IMR-90 (cell line): ENCODE results near the gene DYRK1B. TPM values are rescaled to one million over a fixed set of nuclear protein-coding genes. Genes with fewer than 3 reads are reported as not detected.

Experiments
- ATAC-seq: fragments of 200-7000 bp; cut with Tn5 transposase; 2 replicates; pipeline ENCODE4 v1.9.1; 2020; ENCODE audit warnings: low read depth, mild to moderate bottlenecking, moderate library complexity
- BruUV-seq: library from RNA; stranded (reverse); fragments of 400-500 nt; replicated peaks from 2 replicates; lab custom pipeline; 2021; lab: Mats Ljungman, UMichigan
- CTCF ChIA-PET: fragments of 300-600 bp; formaldehyde crosslinking; extraction: SDS; loops from one replicate; lab custom pipeline; 2021; ENCODE audit warnings: antibody characterized with exemption; lab: Yijun Ruan, JAX
- POLR2A ChIA-PET: fragments of 300-600 bp; sonication (Branson Sonifier 250); formaldehyde crosslinking; loops from one replicate; lab custom pipeline; 2022; ENCODE audit warnings: antibody characterized with exemption; ENCODE audit not compliant: unreplicated experiment; lab: Charles Lee
- DNase-seq: peaks from one replicate; pipeline ENCODE4 v3.0.0; 2013
- H2AFZ ChIP-seq: replicated peaks from 2 replicates; pipeline ENCODE3; 2013; ENCODE audit warnings: low read length, mild to moderate bottlenecking; ENCODE audit not compliant: poor library complexity
- H2AK5ac ChIP-seq: 2 replicates; pipeline ENCODE4 v1.6.1; 2013; ENCODE audit warnings: low read depth, low read length, inconsistent platforms
- H2AK9ac ChIP-seq: replicated peaks from 2 replicates; pipeline ENCODE3; 2013; ENCODE audit warnings: mild to moderate bottlenecking, low read depth, low read length, moderate library complexity; ENCODE audit not compliant: poor library complexity
- H2BK120ac ChIP-seq: 2 replicates; pipeline ENCODE4 v1.6.1; 2013; ENCODE audit warnings: low read depth, low read length, inconsistent platforms
- H2BK15ac ChIP-seq: 3 replicates; pipeline ENCODE4 v1.6.1; 2013; ENCODE audit warnings: low read depth, low read length, inconsistent platforms
- H2BK20ac ChIP-seq: 2 replicates; pipeline ENCODE4 v1.6.1; 2013; ENCODE audit warnings: low read depth, mild to moderate bottlenecking, inconsistent platforms, low read length, moderate library complexity
- H2BK5ac ChIP-seq: 2 replicates; pipeline ENCODE4 v1.6.1; 2013; ENCODE audit warnings: mild to moderate bottlenecking, low read depth, low read length, inconsistent platforms; ENCODE audit not compliant: poor library complexity, severe bottlenecking
- H3K14ac ChIP-seq: replicated peaks from 2 replicates; pipeline ENCODE4 v1.6.1; 2013; ENCODE audit warnings: low read depth, low read length, inconsistent platforms
- H3K18ac ChIP-seq: 2 replicates; pipeline ENCODE4 v1.6.1; 2013; ENCODE audit warnings: low read depth, low read length, control low read depth
- H3K23ac ChIP-seq: 2 replicates; pipeline ENCODE4 v1.6.1; 2013; ENCODE audit warnings: low read depth, low read length, inconsistent platforms
- H3K27ac ChIP-seq: 2 replicates; pipeline ENCODE4 v1.5.1; 2013; ENCODE audit warnings: mild to moderate bottlenecking, control low read depth, low read length; ENCODE audit not compliant: insufficient read depth
- H3K27me3 ChIP-seq: 2 replicates; pipeline ENCODE4 v1.6.1; 2013; ENCODE audit warnings: low read length; ENCODE audit not compliant: control insufficient read depth, insufficient read depth
- H3K36me3 ChIP-seq: 2 replicates; pipeline ENCODE4 v1.6.1; 2013; ENCODE audit warnings: low read length, mixed read lengths; ENCODE audit not compliant: control insufficient read depth, insufficient read depth
- H3K4ac ChIP-seq: 2 replicates; pipeline ENCODE4 v1.6.1; 2013; ENCODE audit warnings: low read depth, low read length, inconsistent platforms
- H3K4me1 ChIP-seq: 2 replicates; pipeline ENCODE4 v1.6.1; 2013; ENCODE audit warnings: low read length, mixed read lengths; ENCODE audit not compliant: control insufficient read depth, insufficient read depth
- H3K4me2 ChIP-seq: 2 replicates; pipeline ENCODE4 v1.6.1; 2013; ENCODE audit warnings: low read depth, mild to moderate bottlenecking, control low read depth, low read length, moderate library complexity
- H3K4me3 ChIP-seq: 2 replicates; pipeline ENCODE4 v1.5.1; 2013; ENCODE audit warnings: low read depth, mild to moderate bottlenecking, control low read depth, low read length, moderate library complexity; ENCODE audit not compliant: insufficient read depth
- H3K56ac ChIP-seq: 2 replicates; pipeline ENCODE4 v1.6.1; 2013; ENCODE audit warnings: low read length, inconsistent platforms; ENCODE audit not compliant: insufficient read depth; ENCODE audit errors: extremely low read depth
- H3K79me1 ChIP-seq, 2 experiments: 2 replicates each; pipeline ENCODE4 v1.6.1; 2013; ENCODE audit warnings: low read length in 2 of 2, inconsistent platforms in 1 of 2, low read depth in 1 of 2
- H3K9ac ChIP-seq: 2 replicates; pipeline ENCODE4 v1.6.1; 2013; ENCODE audit warnings: low read depth, low read length, control low read depth
- H3K9me1 ChIP-seq: 2 replicates; pipeline ENCODE4 v1.6.1; 2013; ENCODE audit warnings: low read length, inconsistent platforms; ENCODE audit not compliant: insufficient read depth
- H3K9me3 ChIP-seq: 2 replicates; pipeline ENCODE4 v1.6.1; 2013; ENCODE audit warnings: low read length; ENCODE audit not compliant: control insufficient read depth, insufficient read depth
- H4K20me1 ChIP-seq: 2 replicates; pipeline ENCODE4 v1.6.1; 2013; ENCODE audit warnings: low read length, inconsistent platforms; ENCODE audit not compliant: insufficient read depth
- H4K5ac ChIP-seq: 2 replicates; pipeline ENCODE4 v1.6.1; 2013; ENCODE audit warnings: mild to moderate bottlenecking, low read depth, low read length, control low read depth
- H4K8ac ChIP-seq, 2 experiments: 2 replicates each; pipeline ENCODE4 v1.6.1; 2013; ENCODE audit warnings: low read depth in 2 of 2, low read length in 2 of 2, control low read depth in 1 of 2, inconsistent platforms in 1 of 2
- H4K91ac ChIP-seq: 2 replicates; pipeline ENCODE4 v1.6.1; 2013; ENCODE audit warnings: low read depth, low read length, inconsistent platforms; ENCODE audit not compliant: insufficient read depth
- BHLHE40 ChIP-seq: fragments of 150-350 bp; IDR thresholded peaks from 2 replicates; pipeline ENCODE4 v1.6.1; 2016; ENCODE audit warnings: mild to moderate bottlenecking, low read depth, low read length
- CEBPB ChIP-seq: IDR thresholded peaks from 2 replicates; pipeline ENCODE4 v1.6.1; 2012; ENCODE audit warnings: low read depth, low read length, improper control_type of control experiment
- CHD1 ChIP-seq: IDR thresholded peaks from 2 replicates; pipeline ENCODE4 v1.6.1; 2012; ENCODE audit warnings: low read depth, low read length, improper control_type of control experiment
- CTCF ChIP-seq: conservative IDR thresholded peaks from 2 replicates; pipeline ENCODE4 v1.5.1; 2012; ENCODE audit warnings: mild to moderate bottlenecking, low read depth, low read length, improper control_type of control experiment
- ELK1 ChIP-seq: fragments of 150-350 bp; IDR thresholded peaks from 2 replicates; pipeline ENCODE4 v1.6.1; 2016; ENCODE audit warnings: low read depth, mild to moderate bottlenecking, low read length, moderate library complexity, borderline replicate concordance
- FOS ChIP-seq: fragments of 150-350 bp; IDR thresholded peaks from 2 replicates; pipeline ENCODE4 v1.6.1; 2016; ENCODE audit warnings: low read depth, low read length
- MAFK ChIP-seq: IDR thresholded peaks from 2 replicates; pipeline ENCODE4 v1.6.1; 2012; ENCODE audit warnings: low read depth, low read length, improper control_type of control experiment
- MAZ ChIP-seq: IDR thresholded peaks from 2 replicates; pipeline ENCODE4 v1.6.1; 2012; ENCODE audit warnings: low read depth, mild to moderate bottlenecking, low read length, improper control_type of control experiment, moderate library complexity, borderline replicate concordance
- MXI1 ChIP-seq: IDR thresholded peaks from 2 replicates; pipeline ENCODE4 v1.6.1; 2012; ENCODE audit warnings: low read depth, mild to moderate bottlenecking, low read length, moderate library complexity, borderline replicate concordance
- NFE2L2 ChIP-seq: fragments of 150-350 bp; IDR thresholded peaks from 2 replicates; pipeline ENCODE4 v1.6.1; 2016; ENCODE audit warnings: low read depth, mild to moderate bottlenecking, low read length
- POLR2A ChIP-seq: IDR thresholded peaks from 2 replicates; pipeline ENCODE4 v1.6.1; 2012; ENCODE audit warnings: mild to moderate bottlenecking, low read depth, low read length
- RAD21 ChIP-seq: IDR thresholded peaks from 2 replicates; pipeline ENCODE4 v1.6.1; 2012; ENCODE audit warnings: low read length, improper control_type of control experiment
- RCOR1 ChIP-seq: IDR thresholded peaks from 2 replicates; pipeline ENCODE4 v1.6.1; 2012; ENCODE audit warnings: mild to moderate bottlenecking, low read length, improper control_type of control experiment; ENCODE audit not compliant: insufficient replicate concordance
- RFX5 ChIP-seq: IDR thresholded peaks from 2 replicates; pipeline ENCODE4 v1.8.0; 2012; ENCODE audit warnings: low read depth, mild to moderate bottlenecking, low read length, moderate library complexity
- SMC3 ChIP-seq: fragments of 150-350 bp; IDR thresholded peaks from 2 replicates; pipeline ENCODE4 v1.6.1; 2016; ENCODE audit warnings: low read depth, mild to moderate bottlenecking, antibody characterized with exemption, low read length, moderate library complexity
- USF2 ChIP-seq: fragments of 150-350 bp; IDR thresholded peaks from 2 replicates; pipeline ENCODE4 v1.6.1; 2017; ENCODE audit warnings: mild to moderate bottlenecking, antibody characterized with exemption, low read length, low read depth
- dilution Hi-C: fragments of 300-500 bp; cut with HindIII; formaldehyde crosslinking; loops from one replicate; pipeline ENCODE4 v1.14.3; 2018; ENCODE audit warnings: low sequenced_read_pairs; ENCODE audit not compliant: unreplicated experiment
- in situ Hi-C: fragments of 300-500 bp; cut with MboI; formaldehyde crosslinking; loops from 3 replicates; pipeline ENCODE4 v1.14.3; 2019; ENCODE audit warnings: low sequenced_read_pairs, inconsistent platforms, mixed read lengths
- intact Hi-C: fragments of 100-400 bp; cut with micrococcal nuclease; formaldehyde crosslinking; loops from 2 replicates; pipeline ENCODE4 v1.10.0; 2022
- polyA plus RNA-seq, 3 experiments: library from polyadenylated mRNA; depleted of rRNA; stranded (reverse); fragments of >200 nt; gene quantifications; 2 replicates each; pipeline ENCODE4 v1.2.3, GENCODE V29; 2012; ENCODE audit warnings: low replicate concordance in 1 of 3
- total RNA-seq: library from RNA; depleted of rRNA; stranded (reverse); fragments of >200 nt; gene quantifications from 2 replicates; pipeline ENCODE4 v1.2.3, GENCODE V29; 2012

The DYRK1B gene
- total and polyA plus RNA-seq, 2 of the 4 experiments (the other 2 are of a cell fraction), result 2.7 to 11.4 TPM

- Histone ChIP-seq H4K8ac (no peak overlapping the region), H2AK5ac (no peak overlapping the region), H2BK5ac (no peak overlapping the region), H3K9me1 (no peaks in the 10 kb centered on the region), H3K79me1 (no peaks in the 10 kb centered on the region), H3K27me3 (peaks cover 4% of the 10 kb centered on the region), H2AFZ (no peak overlapping the region), H3K4ac (no peak overlapping the region), H3K4me3 (no peak overlapping the region), H4K20me1 (no peaks in the 10 kb centered on the region), H3K9me3 (peaks cover 3% of the 10 kb centered on the region), H3K23ac (no peak overlapping the region), H2BK15ac (no peak overlapping the region), H3K18ac (no peak overlapping the region), H3K4me2 (no peak overlapping the region), H2AK9ac (no peak overlapping the region), H4K5ac (no peak overlapping the region), H3K9ac (no peak overlapping the region), H3K36me3 (no peaks in the 10 kb centered on the region), H3K27ac (no peak overlapping the region), H4K91ac (no peak overlapping the region), H3K14ac (no peak overlapping the region), H3K56ac (no peak overlapping the region), H3K4me1 (no peaks in the 10 kb centered on the region), H2BK120ac (no peak overlapping the region), H2BK20ac (no peak overlapping the region)
- ChIA-PET CTCF (no interaction called here), POLR2A (interaction anchor here (0.5 kb wide), 1 partner anchor 213 kb away, joined by 3 read pairs; no protein-coding TSS in a partner anchor)
- ATAC-seq (no peak), DNase-seq (no peak)
- TF ChIP-seq MAZ, result no peak
- no peak for TF ChIP-seq FOS
- TF ChIP-seq RAD21, result no peak
- TF ChIP-seq RCOR1, result no peak
- TF ChIP-seq BHLHE40, result no peak
- no peak for TF ChIP-seq SMC3
- TF ChIP-seq RFX5, result no peak
- no peak for TF ChIP-seq CHD1
- no peak for TF ChIP-seq MAFK
- TF ChIP-seq NFE2L2, result no peak
- TF ChIP-seq ELK1, result no peak
- TF ChIP-seq CTCF, result no peak
- TF ChIP-seq POLR2A, result no peak
- TF ChIP-seq USF2, result no peak
- no peak for TF ChIP-seq MXI1
- no peak for TF ChIP-seq CEBPB
- intact Hi-C loops (no loop called here), dilution Hi-C loops (no loop called here), in situ Hi-C loops (no loop called here)
- BruUV-seq, result no TSS peak
These were observed 45.7 kb downstream of the DYRK1B start for GRCh38 chr19:39788244-39788643.
